Measurements from ENCODE around the gene FOXF1.

The FOXF1 gene

GRCh38 chr16:86559802-86560305 is 49.5 kb downstream of the FOXF1 start:
- DNase-seq = no peak

GRCh38 chr16:86562356-86562755 is 52.0 kb downstream of the FOXF1 start:
- DNase-seq = no peak

- peak; percentile 87 to 91 for DNase-seq
Observed at GRCh38 chr16:86563469-86564345, 53.4 kb downstream of the FOXF1 start.
